ENCODE data around the gene RPL7L1.
"Not testable (repeated sequence)": the region's sequence is repeated elsewhere in the genome, so short reads cannot be mapped to it uniquely, and the experiment has no call there.

RPL7L1 gene

DNA sequence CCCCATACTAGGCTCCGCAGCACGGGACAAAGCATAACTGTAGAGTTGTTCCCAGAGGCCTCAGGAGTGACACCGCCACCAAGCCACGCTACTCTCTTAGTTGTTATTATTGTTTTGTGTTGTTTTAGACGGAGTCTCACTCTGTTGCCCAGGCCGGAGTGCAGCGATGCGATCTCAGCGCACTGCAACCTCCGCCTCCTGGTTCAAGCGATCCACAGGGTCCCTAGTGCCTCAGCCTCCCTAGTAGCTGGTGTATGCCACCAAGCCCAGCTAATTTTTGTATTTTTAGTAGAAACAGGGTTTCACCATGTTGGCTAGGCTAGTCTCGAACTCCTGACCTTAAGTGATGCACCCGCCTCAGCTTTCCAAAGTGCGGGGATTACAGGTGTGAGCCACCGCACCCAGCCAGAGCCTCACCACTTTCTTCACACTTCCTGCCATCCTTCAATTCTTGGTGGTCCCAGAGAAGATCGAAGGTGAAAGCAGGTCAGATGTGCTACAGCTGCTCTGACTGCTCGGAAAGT lies 11.8 kb downstream of the RPL7L1 start:
- DNase-seq (ENCODE audit: low read depth): no peak

DNA sequence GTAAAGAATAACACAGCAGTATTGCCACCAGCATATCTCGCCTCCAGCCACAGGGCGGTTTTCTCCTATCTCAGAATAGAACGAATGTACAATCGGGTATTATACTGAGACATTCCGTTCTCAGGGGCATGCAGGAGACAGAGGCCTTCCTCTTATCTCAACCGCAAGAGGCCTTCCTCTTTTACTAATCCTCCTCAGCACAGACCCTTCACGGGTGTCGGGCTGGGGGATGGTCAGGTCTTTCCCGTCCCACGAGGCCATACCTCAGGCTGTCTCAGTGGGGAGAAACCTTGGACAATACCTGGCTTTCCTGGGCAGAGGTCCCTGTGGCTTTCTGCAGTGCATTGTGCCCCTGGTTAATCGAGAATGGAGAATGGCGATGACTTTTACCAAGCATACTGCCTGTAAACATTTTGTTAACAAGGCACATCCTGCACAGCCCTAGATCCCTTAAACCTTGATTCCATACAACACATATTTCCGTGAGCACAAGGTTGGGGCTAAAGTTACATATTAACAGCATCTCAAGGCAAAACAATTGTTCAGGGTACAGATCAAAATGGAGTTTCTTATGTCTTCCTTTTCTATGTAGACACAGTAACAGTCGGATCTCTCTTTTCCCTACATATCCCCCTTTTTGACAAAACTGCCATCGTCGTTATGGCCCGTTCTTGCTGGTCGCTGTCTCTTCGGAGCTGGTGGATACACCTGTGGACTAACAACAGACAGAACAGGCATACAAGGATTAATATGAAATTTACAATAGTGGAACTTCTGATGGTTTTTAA lies 14.8 kb downstream of the RPL7L1 start:
- DNase-seq (ENCODE audit: low read depth): not testable (repeated sequence)

DNA sequence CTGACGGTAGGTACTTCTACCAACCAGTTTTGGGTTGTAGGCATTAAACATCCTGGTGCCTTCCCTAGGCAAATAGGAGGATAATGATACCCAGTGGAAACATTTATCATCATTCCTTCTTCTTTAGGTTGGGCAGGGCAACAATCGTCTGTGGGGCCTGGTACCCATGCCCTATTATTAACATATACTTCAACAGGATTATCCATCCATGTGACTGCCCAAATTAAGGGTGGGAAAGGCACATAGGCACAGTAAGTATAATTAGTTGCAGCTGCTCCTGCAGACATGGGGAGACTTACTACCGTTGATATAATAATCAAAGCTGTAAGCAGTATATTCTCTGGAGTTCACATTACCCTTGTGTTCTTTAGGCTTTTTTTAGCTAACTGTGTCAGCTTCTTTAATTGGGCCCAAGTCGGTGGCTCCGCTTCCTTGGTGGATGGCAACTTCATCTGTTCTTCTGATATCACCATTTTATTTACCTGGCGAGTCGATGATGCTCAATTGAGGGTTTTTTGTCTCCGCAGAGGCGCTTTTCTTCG lies 16.8 kb downstream of the RPL7L1 start:
- DNase-seq (ENCODE audit: low read depth): no peak

DNA sequence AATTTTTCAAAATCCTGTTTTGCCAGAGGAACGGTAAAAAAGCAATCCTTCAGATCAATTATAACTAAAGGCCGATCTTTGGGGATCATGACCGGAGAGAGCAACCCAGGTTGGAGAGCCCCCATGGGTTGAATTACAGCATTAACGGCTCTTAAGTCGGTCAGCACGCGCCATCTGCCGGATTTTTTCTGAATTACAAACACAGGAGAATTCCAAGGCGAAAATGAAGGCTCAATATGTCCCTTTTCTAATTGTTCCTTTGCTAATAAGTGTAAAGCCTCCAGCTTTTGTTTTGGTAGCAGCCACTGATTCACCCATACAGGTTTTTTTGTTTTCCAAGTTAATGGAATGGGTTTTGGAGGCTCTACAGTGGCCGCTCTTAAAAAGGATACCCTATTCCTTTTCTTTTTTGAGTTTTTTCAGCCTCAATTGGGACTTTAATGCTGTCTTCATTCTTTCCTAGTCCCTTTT lies 19.5 kb downstream of the RPL7L1 start:
- peak; percentile 50 for DNase-seq (ENCODE audit: low read depth)

DNA sequence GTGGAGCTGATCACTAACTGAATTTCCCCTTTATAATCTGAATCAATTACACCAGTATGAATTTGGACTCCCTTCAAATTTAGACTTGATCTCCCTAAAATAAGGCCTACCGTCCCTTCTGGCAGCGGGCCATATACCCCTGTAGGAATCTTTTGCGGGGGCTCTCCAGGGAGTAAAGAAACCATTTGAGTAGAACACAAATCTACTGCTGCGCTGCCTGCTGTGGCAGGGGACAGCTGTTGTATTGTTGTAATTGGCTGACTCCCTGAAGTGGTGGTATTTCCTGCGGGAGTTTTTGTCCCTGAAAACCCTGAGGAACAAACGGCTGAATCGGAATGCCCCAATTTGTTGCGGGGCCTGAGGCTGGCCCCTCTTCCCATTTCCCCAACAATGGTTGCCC lies 20.5 kb downstream of the RPL7L1 start:
- DNase-seq (ENCODE audit: low read depth): no peak

DNA sequence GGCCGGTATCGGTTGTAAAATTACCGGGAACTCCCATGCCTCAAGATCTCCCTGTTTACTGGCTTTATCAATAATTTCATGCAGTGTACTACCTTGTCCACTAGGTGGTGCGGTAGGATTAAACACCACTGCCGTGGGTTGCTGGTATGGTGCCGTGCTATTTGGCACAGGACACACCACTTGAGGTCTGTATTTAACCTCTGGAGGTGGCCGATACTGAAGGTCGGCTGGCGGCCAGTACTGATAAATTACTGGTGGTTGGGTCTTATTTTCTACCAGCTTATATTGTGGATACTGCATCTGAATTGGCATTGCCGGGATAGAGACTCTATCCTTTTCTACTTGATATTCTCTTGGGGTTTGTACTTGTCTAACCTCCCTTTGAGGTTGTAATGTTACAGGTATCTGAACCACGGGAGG lies 22.1 kb downstream of the RPL7L1 start:
- DNase-seq (ENCODE audit: low read depth): peak; percentile 64

DNA sequence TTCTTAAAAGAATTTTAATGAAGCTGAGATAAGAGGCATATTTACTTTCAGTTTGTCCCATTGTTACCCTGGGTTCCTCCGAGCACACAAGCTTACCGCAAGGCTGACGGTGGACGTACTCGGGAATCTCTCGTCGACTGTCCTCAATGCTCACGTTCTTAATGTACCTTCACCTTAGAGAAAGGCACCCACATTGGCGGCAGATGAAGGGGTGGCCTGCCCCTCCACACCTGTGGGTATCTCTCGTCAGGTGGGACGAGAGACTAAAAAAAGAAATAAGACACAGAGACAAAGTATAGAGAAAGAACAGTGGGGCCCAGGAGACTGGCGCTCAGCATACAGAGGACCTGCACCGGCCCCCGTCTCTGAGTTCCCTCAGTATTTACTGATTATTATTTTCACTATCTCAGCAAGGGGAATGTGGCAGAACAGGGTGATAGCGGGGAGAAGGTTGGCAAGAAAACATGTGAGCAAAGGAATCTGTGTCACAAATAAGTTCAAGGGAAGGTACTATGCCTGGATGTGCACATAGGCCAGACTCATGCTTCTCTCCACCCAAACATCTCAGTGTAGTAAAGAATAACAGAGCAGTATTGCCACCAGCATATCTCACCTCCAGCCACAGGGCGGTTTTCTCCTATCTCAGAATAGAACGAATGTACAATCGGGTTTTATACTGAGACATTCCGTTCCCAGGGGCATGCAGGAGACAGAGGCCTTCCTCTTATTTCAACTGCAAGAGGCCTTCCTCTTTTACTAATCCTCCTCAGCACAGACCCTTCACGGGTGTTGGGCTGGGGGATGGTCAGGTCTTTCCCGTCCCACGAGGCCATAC lies 23.2 kb downstream of the RPL7L1 start:
- DNase-seq (ENCODE audit: low read depth): not testable (repeated sequence)

DNA sequence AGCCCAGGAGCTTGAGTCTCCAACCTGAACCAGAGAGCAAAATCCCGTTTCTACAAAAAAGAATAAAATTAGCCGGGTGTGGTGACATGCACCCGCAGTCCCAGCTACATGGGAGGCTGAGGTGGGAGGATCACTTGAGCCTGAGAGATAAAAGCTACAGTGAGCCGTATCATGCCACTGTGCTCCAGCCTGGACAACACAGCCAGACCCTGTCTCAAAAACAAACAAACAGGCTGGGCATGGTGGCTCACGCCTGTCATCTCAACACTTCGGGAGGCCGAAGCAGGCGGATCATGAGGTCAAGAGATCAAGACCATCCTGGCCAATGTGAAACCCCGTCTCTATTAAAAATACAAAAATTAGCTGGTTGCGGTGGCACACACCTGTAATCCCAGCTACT lies 25.1 kb downstream of the RPL7L1 start:
- DNase-seq (ENCODE audit: low read depth): no peak

DNA sequence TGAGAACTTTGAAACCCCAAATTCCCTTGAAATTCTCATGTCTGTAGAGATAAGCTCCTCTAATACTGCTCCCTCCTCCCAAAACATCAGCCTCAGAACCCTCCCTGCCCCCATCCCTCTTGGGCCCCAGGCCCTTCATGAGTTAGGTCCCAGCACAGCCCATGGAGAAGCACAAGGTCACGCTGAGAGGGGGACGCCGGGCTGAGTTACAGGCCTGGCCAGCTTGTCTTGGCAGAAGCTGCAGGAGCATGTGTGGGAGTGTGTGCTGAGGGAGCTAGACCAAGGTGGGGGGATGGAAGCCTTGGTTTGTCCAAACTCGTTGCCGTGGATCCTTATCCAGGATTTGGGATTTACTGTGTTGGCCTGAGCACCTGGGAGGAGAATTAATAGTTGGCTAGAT lies 27.9 kb downstream of the RPL7L1 start:
- no peak for DNase-seq (ENCODE audit: low read depth)

DNA sequence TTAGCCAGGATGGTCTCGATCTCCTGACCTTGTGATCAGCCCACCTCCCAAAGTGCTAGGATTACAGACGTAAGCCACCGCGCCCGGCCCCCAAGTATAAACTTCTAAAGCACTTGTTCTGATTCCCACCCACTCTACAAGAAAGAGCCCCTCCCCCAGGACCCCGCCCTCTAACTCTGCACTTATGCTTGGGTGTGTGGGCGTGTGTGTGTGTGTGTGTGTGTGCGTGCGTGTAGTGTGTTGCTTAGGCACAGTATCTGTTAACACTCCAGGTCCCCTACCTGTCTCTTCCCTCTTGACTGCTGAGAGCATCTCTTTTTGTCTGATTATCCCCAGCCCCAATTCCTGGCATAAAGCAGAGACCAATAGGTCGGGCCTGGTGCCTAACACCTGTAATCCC lies 30.4 kb downstream of the RPL7L1 start:
- DNase-seq (ENCODE audit: low read depth): no peak

DNA sequence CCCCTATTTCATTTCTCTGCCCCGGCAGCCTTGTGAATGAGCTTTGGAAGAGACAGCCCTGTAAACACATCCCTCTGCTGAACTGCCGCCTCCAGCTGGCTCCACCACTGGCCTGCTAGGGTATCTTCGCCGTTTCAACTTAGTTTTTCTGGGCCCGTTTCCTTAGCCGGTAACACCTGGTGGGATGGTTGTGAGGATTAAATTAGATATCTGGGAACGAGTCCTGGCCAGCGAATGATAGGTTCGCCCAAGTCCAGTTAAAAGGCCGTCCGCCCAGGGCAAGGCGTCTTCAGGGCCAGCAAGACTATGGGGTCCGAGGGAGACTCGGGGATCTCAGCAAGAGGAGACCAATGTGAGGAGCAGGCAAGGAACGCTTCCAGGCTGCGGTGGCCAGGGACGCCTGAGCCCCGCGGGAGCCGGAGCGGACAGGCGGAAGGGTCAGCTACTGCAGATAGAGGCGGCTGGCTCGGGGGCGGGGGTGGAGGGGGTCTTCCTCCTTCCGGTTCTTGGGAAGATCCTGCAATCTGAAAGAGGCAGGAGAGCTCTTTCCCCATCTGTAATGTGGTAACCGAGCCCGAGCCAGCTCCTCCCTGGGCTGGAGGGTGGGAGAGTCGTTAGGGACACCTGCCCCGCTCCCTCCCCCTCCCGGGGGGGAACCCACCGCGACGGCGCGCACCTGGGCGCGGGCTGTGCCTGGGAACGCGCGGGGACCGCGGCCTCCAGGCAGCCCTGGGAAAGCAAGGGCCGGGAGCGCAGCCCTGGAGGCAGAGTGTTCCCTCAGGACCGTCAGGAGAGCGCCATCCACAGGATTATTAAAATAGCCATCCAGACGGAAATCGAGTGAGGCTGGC lies 32.0 kb downstream of the RPL7L1 start:
- DNase-seq (ENCODE audit: low read depth): no peak

DNA sequence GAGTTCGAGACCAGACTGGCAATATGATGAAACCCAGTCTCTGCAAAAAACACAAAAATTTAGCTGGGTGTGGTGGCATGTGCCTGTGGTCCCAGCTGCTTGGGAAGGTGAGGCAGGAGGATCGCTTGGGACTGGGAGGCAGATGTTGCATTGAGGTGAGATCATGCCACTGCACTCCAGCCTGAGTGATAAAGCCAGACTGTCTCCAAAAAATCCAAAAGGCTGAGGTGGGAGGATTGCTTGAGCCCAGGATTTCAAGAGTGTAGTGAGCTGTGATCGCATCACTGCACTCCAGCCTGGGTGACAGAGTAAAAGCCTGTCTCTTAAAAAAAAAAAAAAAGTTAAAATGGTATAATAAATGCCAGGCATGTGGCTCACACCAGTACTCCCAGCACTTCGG lies 35.1 kb downstream of the RPL7L1 start:
- DNase-seq (ENCODE audit: low read depth): no peak

DNA sequence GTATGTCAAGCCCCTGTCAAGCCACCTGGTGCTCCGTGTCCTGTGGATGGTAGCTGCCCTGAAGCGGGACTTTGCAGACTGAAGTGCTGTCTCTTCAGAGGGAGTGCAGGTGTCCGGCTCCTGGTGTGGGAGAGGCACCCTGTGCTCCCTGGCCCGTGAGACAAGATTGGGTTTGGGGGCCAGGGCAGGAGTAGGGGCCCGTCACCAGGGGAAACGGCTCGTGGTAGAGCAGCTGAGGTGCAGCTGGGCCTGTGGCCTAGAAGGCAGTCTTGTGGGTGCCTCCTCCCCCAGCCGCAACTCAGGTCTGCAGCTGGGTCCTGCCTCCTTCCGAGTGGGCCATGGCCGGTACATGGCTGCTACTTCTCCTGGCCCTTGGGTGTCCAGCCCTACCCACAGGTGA lies 36.3 kb downstream of the RPL7L1 start, which contains the start of gene PTCRA:
Gene PTCRA (plus strand): TSS at position 322 of the 400 bp plus-strand sequence. CDS start 17 bp downstream, at position 339.
- no peak for DNase-seq (ENCODE audit: low read depth)

DNA sequence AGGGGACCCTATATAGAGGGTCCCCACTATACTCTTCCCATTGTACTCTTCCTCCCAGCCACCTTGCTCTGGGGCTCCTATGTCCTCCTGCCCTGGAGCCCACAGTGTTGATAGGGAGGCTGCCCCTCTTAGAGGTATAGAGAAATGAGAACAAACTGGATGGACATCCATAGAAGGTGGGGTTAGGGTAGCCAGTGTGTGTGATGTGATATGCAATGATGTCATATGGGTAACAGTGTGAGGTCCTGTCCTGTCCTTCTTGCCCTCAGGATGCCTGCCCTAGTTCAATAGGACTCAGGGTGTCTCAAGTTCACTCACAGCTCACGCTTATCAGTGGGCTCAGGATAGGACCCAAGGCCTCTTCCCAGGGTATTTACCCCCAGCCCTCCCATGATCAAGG lies 36.9 kb downstream of the RPL7L1 start:
- no peak for DNase-seq (ENCODE audit: low read depth)

DNA sequence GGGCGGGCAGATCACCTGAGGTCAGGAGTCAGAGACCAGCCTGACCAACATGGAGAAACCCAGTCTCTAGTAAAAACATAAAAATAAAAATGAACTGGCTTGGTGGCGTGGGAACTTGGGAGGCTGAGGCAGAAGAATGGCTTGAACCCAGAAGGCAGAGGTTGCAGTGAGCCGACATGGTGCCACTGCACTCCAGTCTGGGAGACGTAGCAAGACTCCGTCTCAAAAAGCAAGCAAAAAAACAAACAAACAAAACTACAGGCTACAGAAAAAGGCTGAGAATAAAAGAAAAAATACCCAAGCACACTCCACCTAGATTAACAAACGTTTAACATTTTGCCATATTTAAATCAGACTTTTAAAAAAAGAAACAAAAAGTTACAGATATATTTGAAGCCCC lies 42.4 kb downstream of the RPL7L1 start:
- no peak for DNase-seq (ENCODE audit: low read depth)

DNA sequence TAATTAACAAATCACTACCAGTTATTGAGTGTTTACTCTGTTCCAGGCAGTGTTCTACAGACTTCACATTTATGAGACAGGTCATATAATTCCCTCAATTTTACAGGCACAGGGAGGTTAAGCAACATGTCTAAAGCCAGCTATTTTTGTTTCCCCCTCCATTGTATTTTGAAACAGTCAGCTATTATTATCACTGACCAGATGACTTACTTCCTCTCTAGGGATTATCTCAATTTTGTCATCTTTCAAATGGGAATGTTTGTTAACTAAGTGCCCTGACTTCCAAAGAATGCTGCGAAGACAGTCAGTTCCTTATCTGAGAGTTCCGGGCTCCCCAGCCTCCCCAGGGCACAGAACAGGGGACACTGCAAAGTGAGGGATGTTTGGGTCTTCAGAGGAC lies 44.2 kb downstream of the RPL7L1 start:
- no peak for DNase-seq (ENCODE audit: low read depth)

DNA sequence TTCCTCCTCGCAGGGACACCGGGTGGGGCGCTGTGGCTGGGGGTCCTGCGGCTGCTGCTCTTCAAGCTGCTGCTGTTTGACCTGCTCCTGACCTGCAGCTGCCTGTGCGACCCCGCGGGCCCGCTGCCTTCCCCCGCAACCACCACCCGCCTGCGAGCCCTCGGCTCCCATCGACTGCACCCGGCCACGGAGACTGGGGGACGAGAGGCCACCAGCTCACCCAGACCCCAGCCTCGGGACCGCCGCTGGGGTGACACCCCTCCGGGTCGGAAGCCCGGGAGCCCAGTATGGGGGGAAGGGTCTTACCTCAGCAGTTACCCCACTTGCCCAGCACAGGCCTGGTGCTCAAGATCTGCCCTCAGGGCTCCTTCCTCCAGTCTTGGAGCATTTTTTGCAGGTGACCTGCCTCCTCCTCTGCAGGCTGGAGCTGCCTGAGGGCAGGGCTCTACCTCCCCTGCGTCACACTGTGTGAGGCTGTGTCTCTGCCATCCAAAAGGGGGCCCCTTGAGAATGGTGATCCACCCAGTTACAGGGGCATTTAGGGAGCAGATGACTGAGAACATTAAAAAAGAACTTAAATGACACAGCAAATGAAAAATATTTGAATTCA lies 45.9 kb downstream of the RPL7L1 start:
- DNase-seq (ENCODE audit: low read depth): no peak

DNA sequence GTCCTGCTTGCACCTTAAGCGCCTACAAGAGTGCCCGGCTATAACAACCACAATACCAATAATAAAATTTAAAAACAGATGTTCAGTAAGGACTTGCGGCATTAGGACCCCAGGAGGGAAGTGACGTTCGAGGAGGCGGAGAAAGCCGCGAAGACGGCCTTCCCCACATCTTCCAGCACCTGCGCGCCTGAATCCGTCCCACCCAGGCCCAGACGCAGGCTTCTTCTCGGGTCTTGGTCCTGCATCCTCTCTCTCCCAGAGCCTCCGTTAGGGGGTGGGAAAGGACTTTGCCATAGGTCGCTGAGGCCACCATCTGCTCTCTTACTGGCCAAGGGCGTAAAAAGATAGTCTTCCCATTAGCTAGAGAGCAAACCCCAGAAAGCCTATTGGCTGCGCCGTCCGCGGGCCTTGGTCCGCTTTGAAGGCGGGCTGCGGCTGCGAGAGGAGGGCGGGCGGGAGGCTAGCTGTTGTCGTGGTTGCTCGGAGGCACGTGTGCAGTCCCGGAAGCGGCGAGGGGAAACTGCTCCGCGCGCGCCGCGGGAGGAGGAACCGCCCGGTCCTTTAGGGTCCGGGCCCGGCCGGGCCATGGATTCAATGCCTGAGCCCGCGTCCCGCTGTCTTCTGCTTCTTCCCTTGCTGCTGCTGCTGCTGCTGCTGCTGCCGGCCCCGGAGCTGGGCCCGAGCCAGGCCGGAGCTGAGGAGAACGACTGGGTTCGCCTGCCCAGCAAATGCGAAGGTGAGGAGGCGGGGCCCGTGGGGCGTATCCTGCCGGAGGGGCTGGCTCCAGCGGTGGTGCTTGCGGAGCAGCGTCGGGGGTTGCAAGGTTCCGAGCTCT lies 49.8 kb downstream of the RPL7L1 start, which contains the start of gene CNPY3:
Gene CNPY3 (plus strand): TSS at position 495 of the 835 bp plus-strand sequence. CDS start 91 bp downstream, at position 586.
- DNase-seq (ENCODE audit: low read depth): peak; percentile 78

DNA sequence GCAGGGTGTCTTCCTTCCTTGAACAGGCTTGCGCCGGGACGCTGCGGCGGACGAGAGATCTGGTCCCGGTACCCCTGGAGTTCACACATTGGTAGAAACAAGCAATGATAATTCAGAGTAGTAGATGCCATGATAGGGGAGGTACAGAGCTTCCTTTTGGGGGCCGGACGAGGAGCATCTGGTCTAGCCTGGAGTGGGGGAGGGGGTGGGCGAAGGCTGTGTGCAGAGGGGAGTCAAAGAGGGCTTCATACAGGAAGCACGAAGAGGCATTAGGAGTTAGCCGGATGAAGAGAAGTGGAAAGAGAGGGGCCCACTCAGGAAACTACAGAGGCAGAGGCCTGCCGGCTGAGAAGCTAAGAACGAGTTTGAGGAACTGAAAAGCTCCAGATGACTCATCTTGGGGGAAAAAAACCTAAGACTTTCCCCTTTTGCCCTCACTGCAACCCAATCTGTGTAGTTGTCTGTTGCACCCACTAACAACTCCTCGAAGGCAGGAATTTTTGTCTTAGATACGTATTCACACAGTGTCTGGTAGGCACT lies 50.5 kb downstream of the RPL7L1 start:
- DNase-seq (ENCODE audit: low read depth): peak; percentile 58

DNA sequence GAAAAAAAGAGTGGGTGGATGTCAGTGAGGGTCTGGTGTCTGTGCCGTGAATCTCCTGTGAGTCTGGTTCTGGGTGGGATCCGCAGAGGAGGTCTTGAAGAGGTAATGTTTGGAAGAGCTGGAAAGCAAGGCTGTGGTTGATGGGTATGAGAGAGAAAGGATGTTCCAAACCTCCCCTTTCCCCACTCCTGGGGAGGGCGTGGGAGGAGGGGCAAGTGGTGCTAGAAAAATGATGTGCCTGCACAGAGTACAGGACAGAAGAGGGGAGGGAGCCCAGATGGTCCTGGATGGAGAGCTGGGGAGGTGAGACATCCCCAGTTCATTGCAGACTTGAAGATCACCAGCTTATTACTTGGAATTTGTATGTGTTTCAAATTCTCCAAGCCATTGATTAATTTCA lies 53.0 kb downstream of the RPL7L1 start:
- DNase-seq (ENCODE audit: low read depth): no peak

Measured in stimulated activated CD4-positive, alpha-beta T cell treated with anti-CD3 and anti-CD28 coated beads, Interleukin-2, amount 100 ng/mL, for 4 hours (primary cell).